ENCODE data around the gene BTRC.

GRCh38 chr10:101336382-101336781 is 17.6 kb upstream of the BTRC start:
- TF ChIP-seq, protein P1, sequence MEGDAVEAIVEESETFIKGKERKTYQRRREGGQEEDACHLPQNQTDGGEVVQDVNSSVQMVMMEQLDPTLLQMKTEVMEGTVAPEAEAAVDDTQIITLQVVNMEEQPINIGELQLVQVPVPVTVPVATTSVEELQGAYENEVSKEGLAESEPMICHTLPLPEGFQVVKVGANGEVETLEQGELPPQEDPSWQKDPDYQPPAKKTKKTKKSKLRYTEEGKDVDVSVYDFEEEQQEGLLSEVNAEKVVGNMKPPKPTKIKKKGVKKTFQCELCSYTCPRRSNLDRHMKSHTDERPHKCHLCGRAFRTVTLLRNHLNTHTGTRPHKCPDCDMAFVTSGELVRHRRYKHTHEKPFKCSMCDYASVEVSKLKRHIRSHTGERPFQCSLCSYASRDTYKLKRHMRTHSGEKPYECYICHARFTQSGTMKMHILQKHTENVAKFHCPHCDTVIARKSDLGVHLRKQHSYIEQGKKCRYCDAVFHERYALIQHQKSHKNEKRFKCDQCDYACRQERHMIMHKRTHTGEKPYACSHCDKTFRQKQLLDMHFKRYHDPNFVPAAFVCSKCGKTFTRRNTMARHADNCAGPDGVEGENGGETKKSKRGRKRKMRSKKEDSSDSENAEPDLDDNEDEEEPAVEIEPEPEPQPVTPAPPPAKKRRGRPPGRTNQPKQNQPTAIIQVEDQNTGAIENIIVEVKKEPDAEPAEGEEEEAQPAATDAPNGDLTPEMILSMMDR (IDR thresholded peaks at IDR 0.05; ENCODE audit: insufficient read depth, low read length, poor library complexity, severe bottlenecking) = no peak
- TF ChIP-seq EZH2phosphoT487 (conservative IDR thresholded peaks at IDR 0.05; ENCODE audit: low read length) = no peak
